K562 (cell line): Measurements from ENCODE around the gene SLC26A6. TPM values are rescaled to one million over a fixed set of nuclear protein-coding genes. Genes with fewer than 3 reads are reported as not detected.

Source experiments
- BRD4 ChIP-seq: fragments of 200-600 bp; sonication (generic); IDR thresholded peaks from 2 replicates; pipeline ENCODE4 v1.6.1; 2017; ENCODE audit warnings: inconsistent platforms
- HEY1 ChIP-seq: fragments of 250-450 bp; sonication (Bioruptor Pico); IDR thresholded peaks from 2 replicates; pipeline ENCODE4 v1.5.0; 2020; ENCODE audit warnings: mild to moderate bottlenecking, moderate library complexity, borderline replicate concordance
- HLTF ChIP-seq: fragments of 450-650 bp; IDR thresholded peaks from 2 replicates; pipeline ENCODE4 v1.6.1; 2016
- HMGN3 ChIP-seq: IDR thresholded peaks from 2 replicates; pipeline ENCODE4 v1.6.1; 2011; ENCODE audit warnings: borderline replicate concordance, low read depth, mild to moderate bottlenecking, mixed read lengths, low read length; ENCODE audit not compliant: insufficient read length; ENCODE audit errors: extremely low read depth
- KAT2B ChIP-seq: IDR thresholded peaks from one replicate; pipeline ENCODE4 v1.6.1; 2012; ENCODE audit warnings: low read depth, mild to moderate bottlenecking, control low read depth, inconsistent platforms, low read length, moderate library complexity
- KDM4B ChIP-seq, 2 experiments: fragments of 450-650 bp in 1 of 2; sonication (generic) in 1 of 2; IDR thresholded peaks; 2 replicates each; pipeline ENCODE4 v1.6.1; 2016 to 2017; ENCODE audit warnings: borderline replicate concordance in 2 of 2, antibody characterized with exemption in 1 of 2, low read depth in 1 of 2, mild to moderate bottlenecking in 1 of 2
- NCOA1 ChIP-seq: fragments of 450-650 bp; IDR thresholded peaks from 2 replicates; pipeline ENCODE4 v1.6.1; 2016; ENCODE audit warnings: low read depth
- PCBP2 ChIP-seq: fragments of 200-400 bp; formaldehyde crosslinking; IDR thresholded peaks from 2 replicates; pipeline ENCODE4 v1.6.1; 2018; ENCODE audit warnings: low read length, low read depth, mild to moderate bottlenecking, moderate library complexity; ENCODE audit not compliant: poor library complexity, severe bottlenecking
- SPI1 ChIP-seq: IDR thresholded peaks from 2 replicates; pipeline ENCODE4 v1.6.1; 2011; ENCODE audit warnings: low read depth, low read length, control low read depth, borderline replicate concordance
- STAG1 ChIP-seq: sonication (generic); formaldehyde crosslinking; IDR thresholded peaks from 2 replicates; pipeline ENCODE4 v1.5.0; 2020; ENCODE audit warnings: missing genetic modification reagents, borderline replicate concordance
- TBP ChIP-seq: optimal IDR thresholded peaks from 2 replicates; pipeline ENCODE3; 2011; ENCODE audit warnings: low read depth, low read length, improper control_type of control experiment
- TCF7 ChIP-seq: sonication (generic); IDR thresholded peaks from 2 replicates; pipeline ENCODE4 v1.6.1; 2016; ENCODE audit warnings: antibody characterized with exemption, borderline replicate concordance
- YY1 ChIP-seq, 3 experiments: IDR thresholded peaks; 2 replicates each; pipeline ENCODE4 v1.6.1; 2011; ENCODE audit warnings: low read length in 2 of 3, mild to moderate bottlenecking in 2 of 3, moderate library complexity in 2 of 3, borderline replicate concordance in 1 of 3, control low read depth in 1 of 3, low read depth in 1 of 3; ENCODE audit not compliant: insufficient read depth in 3 of 3, insufficient replicate concordance in 2 of 3, control insufficient read depth in 1 of 3, insufficient read length in 1 of 3; ENCODE audit errors: extremely low read depth in 1 of 3
- ZNF12 ChIP-seq: sonication (generic); formaldehyde crosslinking; IDR thresholded peaks from 2 replicates; pipeline ENCODE4 v1.4.0; 2020; ENCODE audit warnings: mild to moderate bottlenecking, missing genetic modification reagents
- ZNF444 ChIP-seq: fragments of 250-450 bp; sonication (Bioruptor Pico); IDR thresholded peaks from 2 replicates; pipeline ENCODE4 v1.4.0; 2020; ENCODE audit warnings: mild to moderate bottlenecking, moderate library complexity
- polyA plus RNA-seq, 8 experiments: library from polyadenylated mRNA; depleted of rRNA in 4 of 8; stranded (reverse) in 5 of 8; unstranded in 3 of 8; fragments of >200 nt; fragmentation: Nextera tagmentation in 2 of 8; fragmentation: Illumina TruSeq in 1 of 8; extraction: Ambion mirVana in 2 of 8; extraction: Trizol in 1 of 8; gene quantifications; 2 replicates each; pipeline versions ENCODE4 v1.2.1 to v1.2.3, GENCODE V29; 2011 to 2014; ENCODE audit warnings: inconsistent platforms in 1 of 8, missing spikeins in 1 of 8
- total RNA-seq, 7 experiments: library from RNA; depleted of rRNA in 6 of 7; stranded (reverse); fragments of >200 nt in 6 of 7; fragmentation: Illumina TruSeq in 2 of 7; extraction: Trizol in 2 of 7; gene quantifications; 2 replicates each; pipeline versions ENCODE4 v1.2.1 to v1.2.3, GENCODE V29; 2011 to 2021; ENCODE audit warnings: low replicate concordance in 1 of 7
- TF ChIP-seq, protein P1 (sequence below): conservative IDR thresholded peaks from 2 replicates; pipeline ENCODE4 v1.6.1; 2011; ENCODE audit warnings: low read depth, mild to moderate bottlenecking, low read length; ENCODE audit not compliant: control insufficient read depth
- TF ChIP-seq, protein P2 (sequence below): fragments of 450-650 bp; IDR thresholded peaks from 2 replicates; pipeline ENCODE4 v1.6.1; 2016; ENCODE audit warnings: low read depth, mild to moderate bottlenecking, moderate library complexity
- TF ChIP-seq, protein P3 (sequence below): sonication (generic); formaldehyde crosslinking; IDR thresholded peaks from 2 replicates; pipeline ENCODE4 v1.8.0; 2022; ENCODE audit warnings: missing genetic modification reagents, mild to moderate bottlenecking, borderline replicate concordance
- TF ChIP-seq, protein P4 (sequence below): fragments of 450-650 bp; IDR thresholded peaks from 2 replicates; pipeline ENCODE4 v1.6.1; 2017; ENCODE audit warnings: mild to moderate bottlenecking, moderate library complexity

Gene SLC26A6
- total and polyA plus RNA-seq, 9 of the 15 experiments (the other 6 are each of a cell fraction or from before 2014, with no cell fraction given), result 2.1 to 27.2 (median 14.8) TPM

DNA sequence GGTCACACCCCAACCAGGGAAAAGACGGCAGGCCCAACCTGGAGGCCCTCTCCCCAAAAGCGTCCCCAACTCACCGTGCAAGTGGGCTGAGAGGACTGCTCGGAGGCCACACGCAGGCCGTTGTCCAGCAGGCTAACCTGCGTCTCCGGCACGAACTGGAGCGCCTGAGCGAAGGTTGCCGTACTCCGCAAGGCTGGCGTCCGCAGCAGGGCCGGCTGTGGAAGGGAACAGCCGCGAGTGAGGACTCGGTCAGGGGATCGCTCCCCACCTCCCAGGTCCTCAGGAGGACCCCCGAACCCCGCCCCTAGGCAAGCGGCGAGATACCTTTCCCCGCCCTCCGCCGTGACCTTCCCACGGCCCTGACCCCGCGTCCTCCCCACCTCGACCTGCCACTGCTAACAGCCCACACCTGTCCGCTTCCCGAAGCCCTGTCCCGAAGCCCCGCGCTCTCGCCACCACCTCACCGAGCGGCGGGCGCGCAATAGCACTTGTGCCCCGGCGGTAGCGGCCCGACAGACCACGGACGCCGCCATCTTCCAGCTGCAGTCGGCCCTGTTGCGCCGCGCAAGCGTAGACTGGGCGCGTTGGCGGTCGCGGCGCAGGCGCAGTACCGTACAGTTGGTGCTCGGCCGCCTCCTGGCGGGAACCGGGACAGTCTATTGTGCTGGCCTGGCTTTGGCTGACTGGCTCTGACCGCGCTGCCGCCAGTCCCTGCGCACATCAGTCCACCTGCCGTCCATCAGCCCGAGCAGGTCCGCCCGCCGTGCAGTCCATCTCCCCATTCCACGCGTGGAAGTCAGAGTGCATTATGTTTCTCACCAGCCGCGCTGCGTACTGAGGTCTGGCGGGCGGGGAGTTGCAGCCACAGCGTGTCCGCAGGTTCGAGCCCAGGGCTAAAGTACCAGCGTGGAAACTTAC lies 25.9 kb downstream of the SLC26A6 start, which contains the start of gene UQCRC1 (continued):
- peak; percentile 65 for TF ChIP-seq HMGN3
- TF ChIP-seq ZNF444 (CRISPR knock-in tag), result no peak
- TF ChIP-seq STAG1 (CRISPR knock-in tag), result no peak
- TF ChIP-seq, protein P1, sequence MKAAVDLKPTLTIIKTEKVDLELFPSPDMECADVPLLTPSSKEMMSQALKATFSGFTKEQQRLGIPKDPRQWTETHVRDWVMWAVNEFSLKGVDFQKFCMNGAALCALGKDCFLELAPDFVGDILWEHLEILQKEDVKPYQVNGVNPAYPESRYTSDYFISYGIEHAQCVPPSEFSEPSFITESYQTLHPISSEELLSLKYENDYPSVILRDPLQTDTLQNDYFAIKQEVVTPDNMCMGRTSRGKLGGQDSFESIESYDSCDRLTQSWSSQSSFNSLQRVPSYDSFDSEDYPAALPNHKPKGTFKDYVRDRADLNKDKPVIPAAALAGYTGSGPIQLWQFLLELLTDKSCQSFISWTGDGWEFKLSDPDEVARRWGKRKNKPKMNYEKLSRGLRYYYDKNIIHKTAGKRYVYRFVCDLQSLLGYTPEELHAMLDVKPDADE, result no peak; the same call in 1 of the 2 replicates
- no peak for TF ChIP-seq KDM4B (IDR thresholded peaks at IDR 0.05; ENCODE audit: borderline replicate concordance in 2 of 2, low read depth in 1 of 2)
- peak; percentile 77 for TF ChIP-seq TBP
- TF ChIP-seq TCF7, result 0 out of 2 replicates have a peak, but pooled peaks have one; percentile 45
- TF ChIP-seq NCOA1, result no peak
- no peak for TF ChIP-seq SPI1
- no peak for TF ChIP-seq PCBP2
- TF ChIP-seq, protein P2, sequence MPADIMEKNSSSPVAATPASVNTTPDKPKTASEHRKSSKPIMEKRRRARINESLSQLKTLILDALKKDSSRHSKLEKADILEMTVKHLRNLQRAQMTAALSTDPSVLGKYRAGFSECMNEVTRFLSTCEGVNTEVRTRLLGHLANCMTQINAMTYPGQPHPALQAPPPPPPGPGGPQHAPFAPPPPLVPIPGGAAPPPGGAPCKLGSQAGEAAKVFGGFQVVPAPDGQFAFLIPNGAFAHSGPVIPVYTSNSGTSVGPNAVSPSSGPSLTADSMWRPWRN, result no peak
- TF ChIP-seq HEY1, result no peak
- 0 out of 2 replicates have a peak, but pooled peaks have one; percentile 50 for TF ChIP-seq BRD4
- peak; percentile 71 to 98 (median 93) for TF ChIP-seq YY1 (IDR thresholded peaks at IDR 0.05; ENCODE audit: borderline replicate concordance in 1 of 3, control insufficient read depth in 1 of 3, extremely low read depth in 1 of 3, insufficient read depth in 3 of 3, insufficient read length in 1 of 3, insufficient replicate concordance in 2 of 3, low read depth in 1 of 3, low read length in 2 of 3)
- no peak for TF ChIP-seq HLTF
- TF ChIP-seq, protein P3, sequence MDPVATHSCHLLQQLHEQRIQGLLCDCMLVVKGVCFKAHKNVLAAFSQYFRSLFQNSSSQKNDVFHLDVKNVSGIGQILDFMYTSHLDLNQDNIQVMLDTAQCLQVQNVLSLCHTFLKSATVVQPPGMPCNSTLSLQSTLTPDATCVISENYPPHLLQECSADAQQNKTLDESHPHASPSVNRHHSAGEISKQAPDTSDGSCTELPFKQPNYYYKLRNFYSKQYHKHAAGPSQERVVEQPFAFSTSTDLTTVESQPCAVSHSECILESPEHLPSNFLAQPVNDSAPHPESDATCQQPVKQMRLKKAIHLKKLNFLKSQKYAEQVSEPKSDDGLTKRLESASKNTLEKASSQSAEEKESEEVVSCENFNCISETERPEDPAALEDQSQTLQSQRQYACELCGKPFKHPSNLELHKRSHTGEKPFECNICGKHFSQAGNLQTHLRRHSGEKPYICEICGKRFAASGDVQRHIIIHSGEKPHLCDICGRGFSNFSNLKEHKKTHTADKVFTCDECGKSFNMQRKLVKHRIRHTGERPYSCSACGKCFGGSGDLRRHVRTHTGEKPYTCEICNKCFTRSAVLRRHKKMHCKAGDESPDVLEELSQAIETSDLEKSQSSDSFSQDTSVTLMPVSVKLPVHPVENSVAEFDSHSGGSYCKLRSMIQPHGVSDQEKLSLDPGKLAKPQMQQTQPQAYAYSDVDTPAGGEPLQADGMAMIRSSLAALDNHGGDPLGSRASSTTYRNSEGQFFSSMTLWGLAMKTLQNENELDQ, result no peak
- TF ChIP-seq, protein P4, sequence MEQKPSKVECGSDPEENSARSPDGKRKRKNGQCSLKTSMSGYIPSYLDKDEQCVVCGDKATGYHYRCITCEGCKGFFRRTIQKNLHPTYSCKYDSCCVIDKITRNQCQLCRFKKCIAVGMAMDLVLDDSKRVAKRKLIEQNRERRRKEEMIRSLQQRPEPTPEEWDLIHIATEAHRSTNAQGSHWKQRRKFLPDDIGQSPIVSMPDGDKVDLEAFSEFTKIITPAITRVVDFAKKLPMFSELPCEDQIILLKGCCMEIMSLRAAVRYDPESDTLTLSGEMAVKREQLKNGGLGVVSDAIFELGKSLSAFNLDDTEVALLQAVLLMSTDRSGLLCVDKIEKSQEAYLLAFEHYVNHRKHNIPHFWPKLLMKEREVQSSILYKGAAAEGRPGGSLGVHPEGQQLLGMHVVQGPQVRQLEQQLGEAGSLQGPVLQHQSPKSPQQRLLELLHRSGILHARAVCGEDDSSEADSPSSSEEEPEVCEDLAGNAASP, result no peak
- peak; percentile 53 for TF ChIP-seq KAT2B
- no peak for TF ChIP-seq ZNF12 (CRISPR knock-in tag)
